RCC 7860 (cell line): ENCODE results near the gene TAAR8.
"Not testable (repeated sequence)": the region's sequence is repeated elsewhere in the genome, so short reads cannot be mapped to it uniquely, and the experiment has no call there.

ENCODE experiments used
- DNase-seq: peaks from one replicate; pipeline ENCODE4 v3.0.0-alpha.2; 2015; ENCODE audit warnings: low spot score
- FAIRE-seq: peaks from 2 replicates; lab custom pipeline; 2012; peaks lifted over from hg19 to GRCh38; lab: Jason Lieb, UNC

The TAAR8 gene

DNA sequence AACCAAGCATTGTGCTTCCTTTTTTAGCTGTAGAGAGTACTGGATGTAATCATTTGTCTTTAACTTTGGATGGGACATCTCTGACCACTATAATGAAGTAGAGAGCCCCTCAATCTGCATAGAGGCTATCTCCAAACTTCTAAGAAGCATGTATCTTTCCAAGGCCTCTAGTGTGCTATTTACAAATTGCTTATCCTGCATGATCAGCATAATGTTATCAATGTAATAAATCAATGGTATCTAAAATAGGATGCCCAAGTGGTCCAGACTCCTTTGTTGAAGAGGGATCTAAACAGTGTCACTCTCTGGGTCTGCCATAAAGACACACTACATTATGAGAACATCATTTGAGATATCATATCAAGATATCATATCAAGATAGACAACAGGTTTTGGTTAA lies 7.6 kb upstream of the TAAR8 start:
- DNase-seq (no peak), FAIRE-seq (no peak)

DNA sequence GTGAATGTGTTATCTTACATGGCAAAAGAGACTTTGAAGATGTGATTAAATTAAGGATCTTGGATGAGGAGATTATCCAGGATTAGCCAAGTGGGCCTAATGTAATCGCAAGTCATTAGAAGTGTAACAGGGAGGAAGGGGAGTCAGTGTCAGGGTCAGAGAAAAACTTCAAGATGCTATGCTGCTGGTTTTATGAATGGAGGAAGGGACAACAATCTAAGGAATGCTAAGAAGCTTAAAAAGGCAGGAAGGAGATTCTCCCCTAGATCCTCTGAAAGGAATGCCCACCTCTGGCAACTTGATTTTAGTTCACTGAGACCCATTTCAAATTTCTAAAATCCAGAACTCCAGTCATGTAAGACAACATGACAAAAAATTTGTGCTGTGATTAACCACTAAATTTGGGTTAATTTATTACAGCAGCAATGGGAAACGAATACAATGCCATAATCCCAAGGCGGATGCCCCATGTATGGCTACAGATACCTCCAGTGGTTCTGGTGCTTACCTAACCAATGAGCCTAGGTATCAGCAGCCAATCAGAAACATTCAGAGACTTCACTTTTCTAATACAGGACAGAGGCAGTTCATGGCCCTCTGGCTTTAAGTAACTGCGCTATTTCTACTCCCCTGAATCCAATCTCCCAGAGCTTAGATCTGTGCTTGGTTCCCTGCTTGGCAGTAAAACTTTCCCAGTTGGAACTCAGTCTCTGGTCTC lies 3.6 kb upstream of the TAAR8 start:
- no peak for DNase-seq
- no peak for FAIRE-seq

DNA sequence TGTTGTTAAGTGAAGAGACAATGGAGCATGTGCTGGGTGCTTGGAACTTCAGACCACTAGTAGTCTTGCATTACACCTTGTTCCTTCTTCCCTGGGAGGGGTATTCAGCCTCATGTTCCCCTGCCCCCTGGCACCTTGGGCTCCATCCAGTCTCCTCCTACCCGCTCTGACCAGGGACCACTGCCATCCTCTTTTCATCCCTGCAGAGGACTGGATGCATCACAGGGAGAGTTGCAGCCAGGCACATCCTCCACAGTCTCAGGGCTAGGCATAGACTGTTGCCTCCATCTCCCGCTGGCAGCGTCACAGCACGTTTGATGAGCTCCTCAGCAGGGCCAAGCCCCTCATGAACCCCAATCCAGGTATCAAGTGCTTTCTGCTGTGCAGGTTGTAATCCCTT lies 1.3 kb upstream of the TAAR8 start:
- FAIRE-seq (no peak), DNase-seq (no peak)

DNA sequence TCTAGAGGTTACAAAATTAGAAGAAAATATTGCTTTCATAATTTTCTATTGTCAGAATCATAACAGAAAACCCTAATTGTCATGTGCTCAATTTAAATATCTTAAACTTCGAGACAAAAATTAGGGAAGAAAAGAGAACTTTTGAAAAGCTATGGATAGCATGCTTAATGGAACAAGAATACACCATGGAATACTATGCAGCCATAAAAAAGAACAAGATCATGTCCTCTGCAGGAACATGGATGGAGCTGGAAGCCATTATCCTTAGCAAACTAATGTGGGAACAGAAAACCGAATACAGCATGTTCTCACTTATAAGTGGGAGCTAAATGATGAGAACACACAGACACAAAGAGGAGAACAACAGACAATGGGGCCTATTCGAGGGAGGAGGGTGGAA lies 7.6 kb downstream of the TAAR8 start:
- DNase-seq, FAIRE-seq: not testable (repeated sequence)

DNA sequence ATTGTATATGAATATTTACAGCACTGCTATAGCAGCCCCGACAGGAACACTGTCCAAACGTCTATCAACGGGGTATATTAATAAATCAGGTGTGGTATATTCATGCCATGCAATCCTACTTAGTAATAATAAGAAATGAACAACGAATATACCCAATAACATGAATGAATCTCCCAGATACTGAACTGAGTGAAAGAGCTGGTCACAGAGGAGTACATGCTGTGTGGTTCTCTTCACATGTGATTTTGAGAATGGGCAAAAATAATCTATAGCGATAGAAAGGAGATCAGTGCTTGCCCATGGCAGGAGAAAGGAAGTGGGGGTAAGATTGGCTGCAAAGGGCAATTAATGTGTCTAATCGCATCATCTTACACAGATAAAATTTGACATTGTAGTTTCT lies 13.9 kb downstream of the TAAR8 start:
- no peak for FAIRE-seq
- DNase-seq: no peak

DNA sequence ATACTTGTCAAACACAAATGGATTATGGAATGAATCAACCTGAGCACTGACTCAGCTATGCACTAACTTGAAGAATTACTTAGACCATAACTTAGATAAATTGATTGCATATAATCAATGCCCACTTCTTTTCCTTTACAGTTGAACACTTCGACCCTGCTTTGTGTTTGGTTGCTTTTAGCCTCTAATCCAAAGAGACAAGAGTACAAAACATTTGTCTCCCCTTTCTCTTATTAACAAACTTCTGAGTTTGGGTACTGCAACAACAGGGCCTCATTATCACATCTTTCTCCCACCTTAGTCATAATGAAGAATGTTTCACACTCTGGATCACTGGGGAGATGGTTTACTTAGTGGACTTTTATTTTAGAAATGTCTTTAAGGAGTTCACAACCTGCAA lies 15.1 kb downstream of the TAAR8 start:
- DNase-seq (no peak), FAIRE-seq (no peak)

DNA sequence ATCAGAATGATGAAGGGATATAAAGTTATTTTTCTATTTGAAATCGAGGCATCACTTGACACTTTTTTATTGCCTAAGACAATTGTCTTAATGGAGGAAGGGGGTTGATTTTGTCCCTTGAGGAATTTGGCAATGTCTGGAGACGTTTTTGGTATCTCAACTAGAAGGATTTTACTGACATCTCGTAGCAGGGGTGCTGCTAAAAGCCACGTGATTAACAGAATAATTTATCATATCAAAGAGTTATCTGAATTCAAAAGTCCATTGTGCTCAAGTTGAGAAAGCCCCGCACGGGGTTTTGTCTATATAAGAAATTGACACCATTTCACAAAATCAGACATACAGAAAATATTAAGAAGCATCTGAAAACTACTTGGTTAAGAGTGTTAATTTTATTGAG lies 16.1 kb downstream of the TAAR8 start:
- FAIRE-seq (no peak), DNase-seq (no peak)

DNA sequence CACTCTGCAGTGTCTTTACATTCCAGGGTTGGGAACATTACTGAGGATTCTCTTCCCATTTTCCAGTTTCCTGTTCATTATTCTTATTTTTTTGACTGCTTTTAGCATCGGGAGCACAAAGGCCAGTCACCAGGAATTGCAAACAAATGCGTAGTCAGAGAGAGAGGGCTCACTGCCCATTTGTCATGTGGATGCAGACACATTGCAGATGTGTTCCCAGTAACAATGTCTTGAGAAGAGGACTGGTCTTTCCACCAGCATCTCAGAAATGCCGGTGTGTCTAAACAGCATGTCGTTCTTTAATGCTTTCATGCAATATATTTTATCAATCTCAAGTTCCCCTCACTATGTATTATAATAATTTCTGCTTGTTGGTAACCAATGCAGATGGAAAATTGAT lies 16.7 kb downstream of the TAAR8 start:
- no peak for FAIRE-seq

DNA sequence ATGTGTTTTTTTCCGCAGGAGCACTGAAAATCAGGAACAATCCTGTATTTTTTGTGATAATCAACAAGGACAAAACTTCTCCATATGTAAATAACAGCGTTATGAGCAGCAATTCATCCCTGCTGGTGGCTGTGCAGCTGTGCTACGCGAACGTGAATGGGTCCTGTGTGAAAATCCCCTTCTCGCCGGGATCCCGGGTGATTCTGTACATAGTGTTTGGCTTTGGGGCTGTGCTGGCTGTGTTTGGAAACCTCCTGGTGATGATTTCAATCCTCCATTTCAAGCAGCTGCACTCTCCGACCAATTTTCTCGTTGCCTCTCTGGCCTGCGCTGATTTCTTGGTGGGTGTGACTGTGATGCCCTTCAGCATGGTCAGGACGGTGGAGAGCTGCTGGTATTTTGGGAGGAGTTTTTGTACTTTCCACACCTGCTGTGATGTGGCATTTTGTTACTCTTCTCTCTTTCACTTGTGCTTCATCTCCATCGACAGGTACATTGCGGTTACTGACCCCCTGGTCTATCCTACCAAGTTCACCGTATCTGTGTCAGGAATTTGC lies 17.8 kb downstream of the TAAR8 start, which contains the start of gene TAAR6:
TSS of gene TAAR6 (plus strand) at position 102 of the 557 bp plus-strand sequence. CDS start at position 102, 0 bp downstream.
- FAIRE-seq (no peak), DNase-seq (no peak)

More for the DNA sequence above, 16.7 kb downstream of the TAAR8 start:
- no peak for DNase-seq

DNA sequence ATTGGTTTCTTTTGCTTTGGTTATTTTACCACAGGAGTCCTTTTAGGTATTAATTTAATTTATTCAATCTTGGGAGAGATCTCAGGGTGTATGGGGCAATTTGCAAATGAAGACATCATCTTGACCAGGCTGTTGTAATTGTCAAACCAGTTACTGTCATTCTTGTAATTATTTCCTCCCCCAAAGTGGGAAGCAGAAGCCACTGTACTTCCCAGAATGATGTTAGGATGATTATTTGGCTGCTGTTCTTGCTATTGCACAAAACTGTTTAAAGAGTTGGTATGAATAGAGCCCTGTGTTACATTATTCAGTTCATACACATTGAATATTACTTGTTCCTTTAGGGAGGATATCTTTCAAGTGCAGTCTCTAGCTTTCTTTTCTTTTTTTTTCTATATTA lies 19.3 kb downstream of the TAAR8 start:
- no peak for FAIRE-seq

DNA sequence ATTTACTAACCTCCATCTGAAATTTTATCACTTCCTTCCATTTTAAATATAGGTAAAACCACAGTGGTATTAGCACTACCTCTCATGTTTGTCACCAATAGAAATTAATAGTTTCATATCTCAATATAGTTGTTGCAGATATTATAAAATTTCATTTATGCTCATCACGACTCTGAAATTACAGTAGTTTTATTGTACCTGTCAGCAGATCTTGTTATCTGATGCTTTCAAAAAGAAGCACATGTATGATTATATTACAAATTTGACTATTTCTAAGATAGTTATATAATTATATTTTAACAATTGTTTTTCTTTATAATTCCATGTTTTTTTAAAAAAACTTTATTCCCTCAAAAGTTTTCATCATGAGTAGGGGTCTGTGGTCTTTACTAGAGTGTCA lies 32.2 kb downstream of the TAAR8 start:
- no peak for FAIRE-seq
- no peak for DNase-seq

More for the DNA sequence above, 19.3 kb downstream of the TAAR8 start:
- DNase-seq: no peak

DNA sequence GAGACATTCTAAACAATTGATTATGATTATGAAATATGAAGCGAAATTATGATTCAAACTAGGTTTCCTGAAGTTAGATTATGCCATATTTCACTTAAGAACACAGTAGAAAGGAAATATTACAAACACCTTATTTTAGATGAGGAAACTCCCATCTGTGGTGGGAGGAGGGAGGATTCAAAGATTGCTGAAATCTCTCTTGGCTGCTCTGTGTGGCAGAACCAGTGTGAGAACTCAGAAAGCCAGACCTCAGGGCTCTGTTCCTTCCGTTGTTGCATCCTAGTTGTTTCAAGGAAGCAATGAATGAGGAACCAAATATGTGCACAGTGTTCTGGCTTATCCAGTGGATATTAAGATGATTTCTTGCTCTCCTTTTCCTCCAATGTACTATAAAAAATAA lies 35.0 kb downstream of the TAAR8 start:
- DNase-seq (no peak), FAIRE-seq (no peak)

DNA sequence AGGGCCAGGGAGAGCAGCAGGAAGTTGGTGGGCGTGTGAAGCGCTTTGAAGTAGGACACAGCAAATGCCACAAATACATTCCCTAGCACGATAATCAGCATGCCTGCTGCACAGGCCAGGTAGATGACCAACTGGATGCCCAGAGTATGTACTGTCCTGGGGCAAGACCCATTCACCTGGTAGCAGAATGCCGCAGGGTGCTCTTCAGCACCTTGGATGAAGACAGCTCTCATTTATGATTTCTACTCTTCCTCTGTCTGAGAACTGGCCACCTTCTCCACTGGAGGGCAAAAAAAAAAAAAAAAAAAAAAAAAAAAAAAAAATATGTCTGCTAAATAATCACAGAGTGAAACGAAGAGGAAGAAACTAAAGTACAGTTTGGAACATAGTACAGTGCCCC lies 37.0 kb downstream of the TAAR8 start, which contains the start of gene TAAR5:
TSS of gene TAAR5 (minus strand) at position 288 of the 400 bp plus-strand sequence. CDS start at position 233, 55 bp downstream.
- DNase-seq (no peak), FAIRE-seq (no peak)

DNA sequence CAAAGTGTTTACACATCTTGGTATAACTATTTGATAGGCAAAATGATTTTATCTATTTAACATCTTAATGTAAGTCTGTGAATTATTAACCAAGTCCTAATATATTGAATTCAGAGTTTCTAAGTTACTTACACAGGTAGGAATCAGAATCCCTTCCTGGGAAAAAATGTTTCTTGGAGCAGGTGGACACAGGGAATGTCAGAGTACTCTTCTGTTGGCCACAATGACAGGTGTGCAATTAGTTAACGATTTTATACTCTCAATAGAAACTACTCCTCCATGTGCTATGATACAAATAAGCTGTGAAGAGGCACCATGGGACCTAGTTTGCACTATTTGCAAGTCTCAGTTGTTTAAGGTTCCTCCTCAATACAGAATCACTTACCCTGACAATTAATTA lies 37.9 kb downstream of the TAAR8 start:
- FAIRE-seq (no peak), DNase-seq (no peak)

DNA sequence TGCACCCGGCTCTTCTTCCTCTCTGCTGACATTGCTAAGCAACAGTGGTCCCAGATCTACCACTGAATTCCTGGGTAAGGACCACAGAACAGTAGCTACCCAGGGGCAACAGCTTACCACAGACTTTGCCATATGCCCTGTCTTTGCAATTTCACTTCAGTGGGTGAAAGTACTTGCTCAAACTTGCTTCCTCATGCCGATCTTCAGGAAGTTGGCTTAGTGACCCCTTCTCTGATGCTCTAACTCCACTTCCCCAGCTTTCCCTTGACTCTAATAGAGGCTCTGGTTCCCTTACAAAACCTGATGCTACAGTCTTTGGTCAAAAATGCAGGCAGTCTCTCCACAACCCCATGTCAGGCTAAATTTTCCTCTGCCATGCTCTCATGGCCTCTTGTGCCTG lies 40.4 kb downstream of the TAAR8 start:
- FAIRE-seq (no peak), DNase-seq (no peak)

DNA sequence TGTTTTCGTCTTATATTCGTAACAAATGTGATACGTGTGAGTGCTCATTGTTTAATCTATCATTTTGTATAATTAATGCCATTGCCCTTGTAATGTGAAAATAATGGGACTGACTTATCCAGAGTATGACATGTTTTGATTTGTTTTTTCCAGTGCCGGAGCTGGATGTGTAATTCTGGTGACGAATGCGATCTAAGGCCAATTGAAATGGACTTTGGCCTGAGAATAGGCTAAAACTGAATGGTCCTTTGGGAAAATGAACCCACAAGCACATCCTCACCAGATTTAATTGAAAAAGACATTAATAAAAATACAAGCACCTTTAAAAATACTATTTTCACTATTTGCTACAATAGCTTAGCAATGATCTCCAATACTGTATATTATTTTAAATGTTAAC lies 43.7 kb downstream of the TAAR8 start:
- DNase-seq (no peak), FAIRE-seq (no peak)

DNA sequence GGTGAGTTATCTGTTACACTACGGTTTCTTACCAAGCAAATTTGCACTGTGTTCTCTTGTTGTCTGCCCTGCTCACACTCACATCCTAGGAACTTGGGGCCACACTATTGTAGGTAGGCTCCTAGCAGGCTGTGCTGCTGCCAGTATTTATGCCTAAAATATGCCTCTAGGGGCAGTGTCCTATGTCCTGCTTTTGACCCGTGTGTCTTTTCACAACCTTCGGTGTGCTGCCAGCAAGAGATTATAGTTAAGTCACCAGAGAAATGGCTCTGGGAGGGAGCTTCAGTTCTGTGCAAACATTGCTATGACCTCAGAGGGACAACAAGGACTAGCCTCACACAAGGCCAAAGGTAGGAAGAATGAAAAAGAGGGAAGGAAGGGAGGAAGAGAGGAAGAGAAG lies 46.0 kb downstream of the TAAR8 start:
- DNase-seq (no peak), FAIRE-seq (no peak)

DNA sequence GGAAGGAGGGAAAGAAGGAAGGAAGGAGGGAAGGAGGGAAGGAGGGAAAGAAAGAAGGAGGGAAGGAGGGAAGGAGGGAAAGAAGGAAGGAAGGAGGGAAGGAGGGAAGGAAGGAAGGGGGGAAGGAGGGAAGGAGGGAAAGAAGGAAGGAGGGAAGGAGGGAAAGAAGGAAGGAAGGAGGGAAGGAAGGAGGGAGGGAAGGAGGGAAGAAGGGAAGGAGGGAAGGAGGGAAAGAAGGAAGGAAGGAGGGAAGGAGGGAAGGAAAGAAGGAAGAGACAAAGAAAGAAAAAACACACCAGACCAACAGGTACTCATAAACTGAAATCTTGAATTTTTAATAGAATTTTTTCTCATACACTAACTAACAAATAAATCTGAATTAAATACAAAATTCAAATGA lies 48.4 kb downstream of the TAAR8 start:
- not testable (repeated sequence) for FAIRE-seq, DNase-seq
